Liver (tissue), 9 donors: ENCODE results near the gene HECTD2. TPM values are rescaled to one million over a fixed set of nuclear protein-coding genes. Genes with fewer than 3 reads are reported as not detected.

Experiments
- DNase-seq: peaks from one replicate; pipeline ENCODE4 v3.0.0-alpha.2; 2017; ENCODE audit warnings: low spot score
- H3K27ac ChIP-seq, 2 donors: one replicate each; pipeline ENCODE4 v1.7.0; 2013; ENCODE audit warnings: inconsistent platforms in 2 of 2, low read length in 2 of 2, control low read depth in 1 of 2, low read depth in 1 of 2, mild to moderate bottlenecking in 1 of 2
- H3K27me3 ChIP-seq, 4 donors: one replicate each; pipeline versions ENCODE4 v1.6.1 to v1.7.0; 2013; ENCODE audit warnings: low read length in 3 of 4, inconsistent platforms in 1 of 4, mild to moderate bottlenecking in 1 of 4, moderate library complexity in 1 of 4; ENCODE audit not compliant: control insufficient read depth in 4 of 4, insufficient read depth in 4 of 4
- H3K36me3 ChIP-seq, 4 donors: one replicate each; pipeline versions ENCODE4 v1.6.1 to v1.7.0; 2013; ENCODE audit warnings: low read length in 3 of 4, mild to moderate bottlenecking in 3 of 4, low read depth in 1 of 4, moderate library complexity in 1 of 4; ENCODE audit not compliant: control insufficient read depth in 4 of 4, insufficient read depth in 3 of 4
- H3K4me1 ChIP-seq, 4 donors: one replicate each; pipeline versions ENCODE4 v1.6.1 to v1.7.0; 2013; ENCODE audit warnings: low read length in 3 of 4, mild to moderate bottlenecking in 3 of 4, moderate library complexity in 1 of 4; ENCODE audit not compliant: control insufficient read depth in 4 of 4, insufficient read depth in 4 of 4
- H3K4me3 ChIP-seq, 3 donors: one replicate each; pipeline versions ENCODE4 v1.6.1 to v1.7.0; 2013; ENCODE audit warnings: low read length in 3 of 3, control low read depth in 1 of 3, low read depth in 1 of 3, mild to moderate bottlenecking in 1 of 3
- H3K9ac ChIP-seq, 2 donors: one replicate each; pipeline ENCODE4 v1.7.0; 2013; ENCODE audit warnings: low read length in 2 of 2, mild to moderate bottlenecking in 2 of 2, moderate library complexity in 2 of 2, control low read depth in 1 of 2, low read depth in 1 of 2
- H3K9me3 ChIP-seq, 4 donors: one replicate each; pipeline versions ENCODE4 v1.6.1 to v1.7.0; 2013; ENCODE audit warnings: low read length in 3 of 4; ENCODE audit not compliant: control insufficient read depth in 4 of 4
- ATF3 ChIP-seq: IDR thresholded peaks from 2 replicates; pipeline ENCODE4 v1.6.1; 2016; ENCODE audit warnings: antibody characterized with exemption
- EGR1 ChIP-seq, 2 donors: IDR thresholded peaks; 2 replicates each; pipeline ENCODE4 v1.6.1; 2016 to 2018; ENCODE audit warnings: antibody characterized with exemption in 2 of 2, low read depth in 2 of 2
- FOXA1 ChIP-seq: IDR thresholded peaks from 2 replicates; pipeline ENCODE4 v1.6.1; 2016; ENCODE audit warnings: antibody characterized with exemption
- FOXA2 ChIP-seq: IDR thresholded peaks from 2 replicates; pipeline ENCODE4 v1.6.1; 2016; ENCODE audit warnings: antibody characterized with exemption
- GABPA ChIP-seq, 2 donors: IDR thresholded peaks in 1 of 2; conservative IDR thresholded peaks in 1 of 2; 2 replicates each; pipeline ENCODE4 v1.6.1; 2016; ENCODE audit warnings: antibody characterized with exemption in 2 of 2, mild to moderate bottlenecking in 1 of 2, moderate library complexity in 1 of 2
- HNF4A ChIP-seq, 2 donors: conservative IDR thresholded peaks; 2 replicates each; pipeline ENCODE4 v1.6.1; 2016; ENCODE audit warnings: antibody characterized with exemption in 2 of 2, mild to moderate bottlenecking in 2 of 2
- HNF4G ChIP-seq: IDR thresholded peaks from 2 replicates; pipeline ENCODE4 v1.6.1; 2016; ENCODE audit warnings: antibody characterized with exemption
- JUND ChIP-seq, 2 donors: IDR thresholded peaks; 2 replicates each; pipeline ENCODE4 v1.6.1; 2016; ENCODE audit warnings: antibody characterized with exemption in 2 of 2
- NR2F2 ChIP-seq: IDR thresholded peaks from 2 replicates; pipeline ENCODE4 v1.6.1; 2016; ENCODE audit warnings: antibody characterized with exemption
- RAD21 ChIP-seq, 2 donors: IDR thresholded peaks; 2 replicates each; pipeline ENCODE4 v1.6.1; 2016; ENCODE audit warnings: antibody characterized with exemption in 2 of 2, mild to moderate bottlenecking in 2 of 2
- REST ChIP-seq: IDR thresholded peaks from 2 replicates; pipeline ENCODE4 v1.6.1; 2016; ENCODE audit warnings: antibody characterized with exemption, mild to moderate bottlenecking
- RXRA ChIP-seq, 2 donors: IDR thresholded peaks; 2 replicates each; pipeline ENCODE4 v1.6.1; 2017 to 2018; ENCODE audit warnings: antibody characterized with exemption in 2 of 2, mild to moderate bottlenecking in 1 of 2
- SP1 ChIP-seq: IDR thresholded peaks from 2 replicates; pipeline ENCODE4 v1.6.1; 2018; ENCODE audit warnings: antibody characterized with exemption, mild to moderate bottlenecking
- TAF1 ChIP-seq: conservative IDR thresholded peaks from 2 replicates; pipeline ENCODE4 v1.6.1; 2016; ENCODE audit warnings: antibody characterized with exemption, mild to moderate bottlenecking
- YY1 ChIP-seq: IDR thresholded peaks from 2 replicates; pipeline ENCODE4 v1.6.1; 2016; ENCODE audit warnings: antibody characterized with exemption, mild to moderate bottlenecking
- ZBTB33 ChIP-seq: IDR thresholded peaks from 2 replicates; pipeline ENCODE4 v1.6.1; 2016; ENCODE audit warnings: antibody characterized with exemption
- WGBS: extraction: QIAGEN DNeasy Blood & Tissue Kit; methylation state at CpG from one replicate; pipeline ENCODE4 v1.1.7; 2013; 5-methylcytosine and 5-hydroxymethylcytosine counted together
- polyA plus RNA-seq, 2 donors: library from polyadenylated mRNA; stranded (reverse) in 1 of 2; unstranded in 1 of 2; fragments of 200-250 nt in 1 of 2; fragments of >200 nt in 1 of 2; fragmentation: Nextera tagmentation in 1 of 2; extraction: Ambion mirVana in 1 of 2; gene quantifications; one replicate each; pipeline versions ENCODE4 v1.2.1 to v1.2.3, GENCODE V29; 2013 to 2015
- total RNA-seq, 2 donors: library from RNA; depleted of rRNA; stranded (reverse); fragments of >200 nt; gene quantifications; one replicate each; pipeline ENCODE4 v1.2.3, GENCODE V29; 2014
- TF ChIP-seq, protein P1 (sequence below): fragments of 150-350 bp; IDR thresholded peaks from 2 replicates; pipeline ENCODE4 v1.5.1; 2017; ENCODE audit warnings: improper control_type of control experiment, low read depth, low read length; ENCODE audit not compliant: missing input control
- TF ChIP-seq, protein P2 (sequence below): IDR thresholded peaks from 2 replicates; pipeline ENCODE4 v1.6.1; 2016; ENCODE audit warnings: antibody characterized with exemption
- donor health status: healthy.
- donor health status: healthy.
- donor health status: healthy.
- donor health status: healthy.
- donor health status: healthy.

Gene HECTD2
- total and polyA plus RNA-seq, 4 donors, result 1.0 to 5.0 (median 3.2) TPM

GRCh38 chr10:91434041-91434440 is 23.9 kb downstream of the HECTD2 start:
- Histone ChIP-seq H3K4me1 (no peaks in the 10 kb centered on the region), H3K9me3 (no peaks in the 10 kb centered on the region), H3K9ac (no peak overlapping the region), H3K27me3 (no peaks in the 10 kb centered on the region), H3K27ac (no peak overlapping the region), H3K4me3 (no peak overlapping the region), H3K36me3 (peaks cover 0 to 2% (median 0%) of the 10 kb centered on the region in 4 donors)
- WGBS, result 85% methylated on average over 1 of the region's 1 CpG
- DNase-seq, result no peak
- TF ChIP-seq HNF4G (no peak), EGR1 (IDR thresholded peaks at IDR 0.05; ENCODE audit: low read depth in 2 of 2) (no peak), REST (no peak), RAD21 (IDR thresholded peaks at IDR 0.05) (no peak), SP1 (no peak), NR2F2 (no peak), FOXA1 (no peak), HNF4A (conservative IDR thresholded peaks at IDR 0.05) (no peak), TAF1 (no peak), RXRA (IDR thresholded peaks at IDR 0.05) (no peak), GABPA (IDR thresholded peaks at IDR 0.05 in 1 of 2, conservative IDR thresholded peaks at IDR 0.05 in 1 of 2) (no peak), FOXA2 (no peak), ATF3 (no peak), JUND (IDR thresholded peaks at IDR 0.05) (no peak), YY1 (no peak), ZBTB33 (no peak)
- TF ChIP-seq, protein P1, sequence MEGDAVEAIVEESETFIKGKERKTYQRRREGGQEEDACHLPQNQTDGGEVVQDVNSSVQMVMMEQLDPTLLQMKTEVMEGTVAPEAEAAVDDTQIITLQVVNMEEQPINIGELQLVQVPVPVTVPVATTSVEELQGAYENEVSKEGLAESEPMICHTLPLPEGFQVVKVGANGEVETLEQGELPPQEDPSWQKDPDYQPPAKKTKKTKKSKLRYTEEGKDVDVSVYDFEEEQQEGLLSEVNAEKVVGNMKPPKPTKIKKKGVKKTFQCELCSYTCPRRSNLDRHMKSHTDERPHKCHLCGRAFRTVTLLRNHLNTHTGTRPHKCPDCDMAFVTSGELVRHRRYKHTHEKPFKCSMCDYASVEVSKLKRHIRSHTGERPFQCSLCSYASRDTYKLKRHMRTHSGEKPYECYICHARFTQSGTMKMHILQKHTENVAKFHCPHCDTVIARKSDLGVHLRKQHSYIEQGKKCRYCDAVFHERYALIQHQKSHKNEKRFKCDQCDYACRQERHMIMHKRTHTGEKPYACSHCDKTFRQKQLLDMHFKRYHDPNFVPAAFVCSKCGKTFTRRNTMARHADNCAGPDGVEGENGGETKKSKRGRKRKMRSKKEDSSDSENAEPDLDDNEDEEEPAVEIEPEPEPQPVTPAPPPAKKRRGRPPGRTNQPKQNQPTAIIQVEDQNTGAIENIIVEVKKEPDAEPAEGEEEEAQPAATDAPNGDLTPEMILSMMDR, result no peak
- TF ChIP-seq, protein P2, sequence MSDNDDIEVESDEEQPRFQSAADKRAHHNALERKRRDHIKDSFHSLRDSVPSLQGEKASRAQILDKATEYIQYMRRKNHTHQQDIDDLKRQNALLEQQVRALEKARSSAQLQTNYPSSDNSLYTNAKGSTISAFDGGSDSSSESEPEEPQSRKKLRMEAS, result no peak
